IMR-90 (cell line): ENCODE results near the gene GAMT. TPM values are rescaled to one million over a fixed set of nuclear protein-coding genes. Genes with fewer than 3 reads are reported as not detected.

Experiments used
- ATAC-seq: fragments of 200-7000 bp; cut with Tn5 transposase; 2 replicates; pipeline ENCODE4 v1.9.1; 2020; ENCODE audit warnings: low read depth, mild to moderate bottlenecking, moderate library complexity
- BruUV-seq: library from RNA; stranded (reverse); fragments of 400-500 nt; replicated peaks from 2 replicates; lab custom pipeline; 2021; lab: Mats Ljungman, UMichigan
- CTCF ChIA-PET: fragments of 300-600 bp; formaldehyde crosslinking; extraction: SDS; loops from one replicate; lab custom pipeline; 2021; ENCODE audit warnings: antibody characterized with exemption; lab: Yijun Ruan, JAX
- POLR2A ChIA-PET: fragments of 300-600 bp; sonication (Branson Sonifier 250); formaldehyde crosslinking; loops from one replicate; lab custom pipeline; 2022; ENCODE audit warnings: antibody characterized with exemption; ENCODE audit not compliant: unreplicated experiment; lab: Charles Lee
- DNase-seq: peaks from one replicate; pipeline ENCODE4 v3.0.0; 2013
- H2AFZ ChIP-seq: replicated peaks from 2 replicates; pipeline ENCODE3; 2013; ENCODE audit warnings: low read length, mild to moderate bottlenecking; ENCODE audit not compliant: poor library complexity
- H2AK5ac ChIP-seq: 2 replicates; pipeline ENCODE4 v1.6.1; 2013; ENCODE audit warnings: low read depth, low read length, inconsistent platforms
- H2AK9ac ChIP-seq: replicated peaks from 2 replicates; pipeline ENCODE3; 2013; ENCODE audit warnings: mild to moderate bottlenecking, low read depth, low read length, moderate library complexity; ENCODE audit not compliant: poor library complexity
- H2BK120ac ChIP-seq: 2 replicates; pipeline ENCODE4 v1.6.1; 2013; ENCODE audit warnings: low read depth, low read length, inconsistent platforms
- H2BK15ac ChIP-seq: 3 replicates; pipeline ENCODE4 v1.6.1; 2013; ENCODE audit warnings: low read depth, low read length, inconsistent platforms
- H2BK20ac ChIP-seq: 2 replicates; pipeline ENCODE4 v1.6.1; 2013; ENCODE audit warnings: low read depth, mild to moderate bottlenecking, inconsistent platforms, low read length, moderate library complexity
- H2BK5ac ChIP-seq: 2 replicates; pipeline ENCODE4 v1.6.1; 2013; ENCODE audit warnings: mild to moderate bottlenecking, low read depth, low read length, inconsistent platforms; ENCODE audit not compliant: poor library complexity, severe bottlenecking
- H3K14ac ChIP-seq: replicated peaks from 2 replicates; pipeline ENCODE4 v1.6.1; 2013; ENCODE audit warnings: low read depth, low read length, inconsistent platforms
- H3K18ac ChIP-seq: 2 replicates; pipeline ENCODE4 v1.6.1; 2013; ENCODE audit warnings: low read depth, low read length, control low read depth
- H3K23ac ChIP-seq: 2 replicates; pipeline ENCODE4 v1.6.1; 2013; ENCODE audit warnings: low read depth, low read length, inconsistent platforms
- H3K27ac ChIP-seq: 2 replicates; pipeline ENCODE4 v1.5.1; 2013; ENCODE audit warnings: mild to moderate bottlenecking, control low read depth, low read length; ENCODE audit not compliant: insufficient read depth
- H3K27me3 ChIP-seq: 2 replicates; pipeline ENCODE4 v1.6.1; 2013; ENCODE audit warnings: low read length; ENCODE audit not compliant: control insufficient read depth, insufficient read depth
- H3K36me3 ChIP-seq: 2 replicates; pipeline ENCODE4 v1.6.1; 2013; ENCODE audit warnings: low read length, mixed read lengths; ENCODE audit not compliant: control insufficient read depth, insufficient read depth
- H3K4ac ChIP-seq: 2 replicates; pipeline ENCODE4 v1.6.1; 2013; ENCODE audit warnings: low read depth, low read length, inconsistent platforms
- H3K4me1 ChIP-seq: 2 replicates; pipeline ENCODE4 v1.6.1; 2013; ENCODE audit warnings: low read length, mixed read lengths; ENCODE audit not compliant: control insufficient read depth, insufficient read depth
- H3K4me2 ChIP-seq: 2 replicates; pipeline ENCODE4 v1.6.1; 2013; ENCODE audit warnings: low read depth, mild to moderate bottlenecking, control low read depth, low read length, moderate library complexity
- H3K4me3 ChIP-seq: 2 replicates; pipeline ENCODE4 v1.5.1; 2013; ENCODE audit warnings: low read depth, mild to moderate bottlenecking, control low read depth, low read length, moderate library complexity; ENCODE audit not compliant: insufficient read depth
- H3K56ac ChIP-seq: 2 replicates; pipeline ENCODE4 v1.6.1; 2013; ENCODE audit warnings: low read length, inconsistent platforms; ENCODE audit not compliant: insufficient read depth; ENCODE audit errors: extremely low read depth
- H3K79me1 ChIP-seq, 2 experiments: 2 replicates each; pipeline ENCODE4 v1.6.1; 2013; ENCODE audit warnings: low read length in 2 of 2, inconsistent platforms in 1 of 2, low read depth in 1 of 2
- H3K9ac ChIP-seq: 2 replicates; pipeline ENCODE4 v1.6.1; 2013; ENCODE audit warnings: low read depth, low read length, control low read depth
- H3K9me1 ChIP-seq: 2 replicates; pipeline ENCODE4 v1.6.1; 2013; ENCODE audit warnings: low read length, inconsistent platforms; ENCODE audit not compliant: insufficient read depth
- H3K9me3 ChIP-seq: 2 replicates; pipeline ENCODE4 v1.6.1; 2013; ENCODE audit warnings: low read length; ENCODE audit not compliant: control insufficient read depth, insufficient read depth
- H4K20me1 ChIP-seq: 2 replicates; pipeline ENCODE4 v1.6.1; 2013; ENCODE audit warnings: low read length, inconsistent platforms; ENCODE audit not compliant: insufficient read depth
- H4K5ac ChIP-seq: 2 replicates; pipeline ENCODE4 v1.6.1; 2013; ENCODE audit warnings: mild to moderate bottlenecking, low read depth, low read length, control low read depth
- H4K8ac ChIP-seq, 2 experiments: 2 replicates each; pipeline ENCODE4 v1.6.1; 2013; ENCODE audit warnings: low read depth in 2 of 2, low read length in 2 of 2, control low read depth in 1 of 2, inconsistent platforms in 1 of 2
- H4K91ac ChIP-seq: 2 replicates; pipeline ENCODE4 v1.6.1; 2013; ENCODE audit warnings: low read depth, low read length, inconsistent platforms; ENCODE audit not compliant: insufficient read depth
- BHLHE40 ChIP-seq: fragments of 150-350 bp; IDR thresholded peaks from 2 replicates; pipeline ENCODE4 v1.6.1; 2016; ENCODE audit warnings: mild to moderate bottlenecking, low read depth, low read length
- MAFK ChIP-seq: IDR thresholded peaks from 2 replicates; pipeline ENCODE4 v1.6.1; 2012; ENCODE audit warnings: low read depth, low read length, improper control_type of control experiment
- POLR2A ChIP-seq: IDR thresholded peaks from 2 replicates; pipeline ENCODE4 v1.6.1; 2012; ENCODE audit warnings: mild to moderate bottlenecking, low read depth, low read length
- RAD21 ChIP-seq: IDR thresholded peaks from 2 replicates; pipeline ENCODE4 v1.6.1; 2012; ENCODE audit warnings: low read length, improper control_type of control experiment
- WGBS, 2 experiments: methylation state at CpG; one replicate each; pipeline versions ENCODE4 v1.1.5 to v1.1.7; 2013; ENCODE audit warnings: missing lambda C conversion rate in 2 of 2; ENCODE audit not compliant: insufficient read length in 1 of 2; ENCODE audit errors: extremely low coverage in 2 of 2; 5-methylcytosine and 5-hydroxymethylcytosine counted together
- dilution Hi-C: fragments of 300-500 bp; cut with HindIII; formaldehyde crosslinking; loops from one replicate; pipeline ENCODE4 v1.14.3; 2018; ENCODE audit warnings: low sequenced_read_pairs; ENCODE audit not compliant: unreplicated experiment
- in situ Hi-C: fragments of 300-500 bp; cut with MboI; formaldehyde crosslinking; loops from 3 replicates; pipeline ENCODE4 v1.14.3; 2019; ENCODE audit warnings: low sequenced_read_pairs, inconsistent platforms, mixed read lengths
- intact Hi-C: fragments of 100-400 bp; cut with micrococcal nuclease; formaldehyde crosslinking; loops from 2 replicates; pipeline ENCODE4 v1.10.0; 2022
- polyA plus RNA-seq, 3 experiments: library from polyadenylated mRNA; depleted of rRNA; stranded (reverse); fragments of >200 nt; gene quantifications; 2 replicates each; pipeline ENCODE4 v1.2.3, GENCODE V29; 2012; ENCODE audit warnings: low replicate concordance in 1 of 3
- total RNA-seq: library from RNA; depleted of rRNA; stranded (reverse); fragments of >200 nt; gene quantifications from 2 replicates; pipeline ENCODE4 v1.2.3, GENCODE V29; 2012
- TF ChIP-seq, protein P1 (sequence below): fragments of 150-350 bp; IDR thresholded peaks from 2 replicates; pipeline ENCODE4 v1.6.1; 2016; ENCODE audit warnings: low read depth, mild to moderate bottlenecking, low read length, moderate library complexity, borderline replicate concordance
- TF ChIP-seq, protein P2 (sequence below): conservative IDR thresholded peaks from 2 replicates; pipeline ENCODE4 v1.5.1; 2012; ENCODE audit warnings: mild to moderate bottlenecking, low read depth, low read length, improper control_type of control experiment

The GAMT gene
- total and polyA plus RNA-seq, 2 of the 4 experiments (the other 2 are of a cell fraction), result 22.8 to 51.8 TPM

DNA sequence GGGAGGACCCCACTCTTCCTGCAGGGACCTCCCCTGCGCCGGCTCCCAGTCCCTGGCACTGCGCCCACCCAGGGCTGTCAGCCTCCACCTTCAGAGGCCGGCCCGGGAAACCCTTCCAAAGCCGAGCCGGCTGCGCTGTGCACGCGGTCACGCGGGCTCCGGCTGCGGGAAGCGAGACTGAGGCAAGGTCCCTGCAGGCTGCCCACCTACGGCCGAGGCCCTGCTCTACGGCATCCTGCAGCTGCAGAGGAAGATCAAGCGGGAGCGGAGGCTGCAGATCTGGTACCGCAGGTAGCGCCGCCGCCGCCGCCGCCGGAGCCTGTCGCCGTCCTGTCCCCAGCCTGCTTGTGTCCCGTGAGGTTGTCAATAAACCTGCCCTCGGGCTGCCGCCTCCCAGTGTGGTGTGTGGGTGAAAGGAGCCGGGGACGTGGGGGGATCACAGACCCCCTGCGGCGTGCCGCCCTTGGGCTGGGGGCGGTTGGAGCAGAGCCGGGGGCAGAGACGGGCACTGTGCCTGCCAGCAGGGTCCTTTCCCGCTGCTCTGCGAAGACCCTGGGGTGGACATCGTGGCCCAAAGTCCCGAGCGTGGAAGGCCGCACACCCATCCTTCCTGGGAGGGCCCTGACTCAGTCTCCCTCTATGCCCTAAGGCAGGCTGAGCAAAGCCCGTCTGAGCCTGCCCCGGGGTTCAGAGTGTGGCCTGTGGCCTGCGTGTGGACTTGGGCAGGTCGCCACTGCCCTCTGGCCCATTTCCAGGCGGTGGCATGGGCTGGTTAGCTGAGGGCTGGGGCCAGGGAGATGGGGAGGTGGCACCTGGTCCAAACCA lies 5.9 kb downstream of the GAMT start (continued):
- no peak for TF ChIP-seq MAFK

DNA sequence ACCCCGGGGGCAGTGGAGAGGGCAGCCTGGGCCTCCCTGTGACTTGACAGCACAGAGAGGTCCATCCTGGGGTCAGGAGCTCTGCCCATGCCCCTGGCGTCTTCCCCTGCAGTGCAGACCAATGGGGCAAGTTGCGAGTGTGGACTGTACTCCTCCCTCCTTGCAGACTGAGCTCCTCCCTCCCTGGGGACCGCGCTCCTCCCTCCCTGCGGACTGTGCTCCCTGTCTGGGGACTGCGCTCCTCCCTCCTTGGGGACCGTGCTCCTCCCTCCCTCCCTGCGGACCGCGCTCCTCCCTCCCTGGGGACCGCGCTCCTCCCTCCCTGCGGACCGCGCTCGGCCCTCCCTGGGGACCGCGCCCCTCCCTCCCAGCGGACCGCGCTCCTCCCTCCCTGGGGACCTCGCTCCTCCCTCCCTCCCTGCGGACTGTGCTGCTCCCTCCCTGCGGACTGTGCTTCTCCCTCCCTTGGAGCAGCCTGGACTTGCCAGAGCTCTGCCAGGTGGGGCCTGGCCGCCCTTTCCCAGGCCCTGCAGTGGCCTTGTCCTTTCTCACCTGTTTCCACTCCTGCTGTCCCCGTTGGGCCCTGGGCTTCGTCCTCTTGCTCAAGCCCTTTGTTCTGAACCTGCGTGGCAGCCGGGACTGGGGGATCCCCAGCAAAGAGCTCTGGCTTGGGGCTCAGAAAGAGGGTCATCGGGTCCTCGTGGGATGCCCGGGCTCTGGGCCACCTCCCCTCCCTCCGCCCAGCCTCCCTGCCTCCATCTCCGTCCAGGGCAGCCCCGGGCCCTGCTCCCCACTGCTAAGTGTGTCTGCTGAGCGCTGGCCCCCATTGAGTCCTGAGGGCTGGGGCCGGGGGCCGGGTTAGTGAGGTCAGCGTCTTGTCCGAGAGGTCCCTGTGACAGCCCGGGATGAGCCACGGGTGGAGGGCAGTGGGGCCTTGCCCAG lies 6.8 kb downstream of the GAMT start:
- H2AK5ac ChIP-seq, result no peak overlapping the region
- H4K20me1 ChIP-seq, result no peaks in the 10 kb centered on the region
- in situ Hi-C loops (no loop called here), dilution Hi-C loops (no loop called here), intact Hi-C loops (no loop called here)
- ChIA-PET POLR2A (no interaction called here), CTCF (no interaction called here)
- H3K4me2 ChIP-seq, result no peak overlapping the region
- H3K4me1 ChIP-seq, result no peaks in the 10 kb centered on the region
- DNase-seq (no peak), ATAC-seq (no peak)
- no peak overlapping the region for H4K8ac ChIP-seq
- H3K9me3 ChIP-seq, result no peaks in the 10 kb centered on the region
- no peak overlapping the region for H3K27ac ChIP-seq
- no peak overlapping the region for H2BK120ac ChIP-seq
- no peak overlapping the region for H3K23ac ChIP-seq
- no peaks in the 10 kb centered on the region for H3K79me1 ChIP-seq
- WGBS, 2 experiments, result 68% methylated on average over 37 of the region's 43 CpGs; no CpG with 5 or more reads in 1 of the 2 experiments
- no peak overlapping the region for H4K91ac ChIP-seq
- no peak overlapping the region for H2BK15ac ChIP-seq
- H2AFZ ChIP-seq, result peak overlapping the region; percentile 32
- H3K9me1 ChIP-seq, result no peaks in the 10 kb centered on the region
- no peak overlapping the region for H3K9ac ChIP-seq
- H3K18ac ChIP-seq, result no peak overlapping the region
- H3K27me3 ChIP-seq, result no peaks in the 10 kb centered on the region
- no peak overlapping the region for H2BK20ac ChIP-seq
- H3K4me3 ChIP-seq, result no peak overlapping the region
- H2BK5ac ChIP-seq, result no peak overlapping the region
- BruUV-seq, result no TSS peak
- H3K36me3 ChIP-seq, result peaks cover 18% of the 10 kb centered on the region
- H2AK9ac ChIP-seq, result peak overlapping the region; percentile 42
- TF ChIP-seq, protein P1, sequence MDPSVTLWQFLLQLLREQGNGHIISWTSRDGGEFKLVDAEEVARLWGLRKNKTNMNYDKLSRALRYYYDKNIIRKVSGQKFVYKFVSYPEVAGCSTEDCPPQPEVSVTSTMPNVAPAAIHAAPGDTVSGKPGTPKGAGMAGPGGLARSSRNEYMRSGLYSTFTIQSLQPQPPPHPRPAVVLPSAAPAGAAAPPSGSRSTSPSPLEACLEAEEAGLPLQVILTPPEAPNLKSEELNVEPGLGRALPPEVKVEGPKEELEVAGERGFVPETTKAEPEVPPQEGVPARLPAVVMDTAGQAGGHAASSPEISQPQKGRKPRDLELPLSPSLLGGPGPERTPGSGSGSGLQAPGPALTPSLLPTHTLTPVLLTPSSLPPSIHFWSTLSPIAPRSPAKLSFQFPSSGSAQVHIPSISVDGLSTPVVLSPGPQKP, result no peak
- no peak for TF ChIP-seq BHLHE40
- TF ChIP-seq, protein P2, sequence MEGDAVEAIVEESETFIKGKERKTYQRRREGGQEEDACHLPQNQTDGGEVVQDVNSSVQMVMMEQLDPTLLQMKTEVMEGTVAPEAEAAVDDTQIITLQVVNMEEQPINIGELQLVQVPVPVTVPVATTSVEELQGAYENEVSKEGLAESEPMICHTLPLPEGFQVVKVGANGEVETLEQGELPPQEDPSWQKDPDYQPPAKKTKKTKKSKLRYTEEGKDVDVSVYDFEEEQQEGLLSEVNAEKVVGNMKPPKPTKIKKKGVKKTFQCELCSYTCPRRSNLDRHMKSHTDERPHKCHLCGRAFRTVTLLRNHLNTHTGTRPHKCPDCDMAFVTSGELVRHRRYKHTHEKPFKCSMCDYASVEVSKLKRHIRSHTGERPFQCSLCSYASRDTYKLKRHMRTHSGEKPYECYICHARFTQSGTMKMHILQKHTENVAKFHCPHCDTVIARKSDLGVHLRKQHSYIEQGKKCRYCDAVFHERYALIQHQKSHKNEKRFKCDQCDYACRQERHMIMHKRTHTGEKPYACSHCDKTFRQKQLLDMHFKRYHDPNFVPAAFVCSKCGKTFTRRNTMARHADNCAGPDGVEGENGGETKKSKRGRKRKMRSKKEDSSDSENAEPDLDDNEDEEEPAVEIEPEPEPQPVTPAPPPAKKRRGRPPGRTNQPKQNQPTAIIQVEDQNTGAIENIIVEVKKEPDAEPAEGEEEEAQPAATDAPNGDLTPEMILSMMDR, result no peak
- TF ChIP-seq RAD21, result no peak
- TF ChIP-seq POLR2A, result no peak
- no peak overlapping the region for H3K4ac ChIP-seq
- H3K14ac ChIP-seq, result no peak overlapping the region
- H3K56ac ChIP-seq, result no peak overlapping the region
- H4K5ac ChIP-seq, result no peak overlapping the region
